Brain pericyte (primary cell): ENCODE measurements around the gene FCRL6.
A peak's percentile ranks its signal among the peaks of the same experiment; 100 is the strongest.

Experiments
- DNase-seq: peaks from one replicate; pipeline ENCODE4 v3.0.0-alpha.2; 2012; ENCODE audit warnings: low read depth, low spot score

Gene FCRL6

GRCh38 chr1:159835356-159835755 is 33.2 kb downstream of the FCRL6 start:
- DNase-seq, result no peak

DNA sequence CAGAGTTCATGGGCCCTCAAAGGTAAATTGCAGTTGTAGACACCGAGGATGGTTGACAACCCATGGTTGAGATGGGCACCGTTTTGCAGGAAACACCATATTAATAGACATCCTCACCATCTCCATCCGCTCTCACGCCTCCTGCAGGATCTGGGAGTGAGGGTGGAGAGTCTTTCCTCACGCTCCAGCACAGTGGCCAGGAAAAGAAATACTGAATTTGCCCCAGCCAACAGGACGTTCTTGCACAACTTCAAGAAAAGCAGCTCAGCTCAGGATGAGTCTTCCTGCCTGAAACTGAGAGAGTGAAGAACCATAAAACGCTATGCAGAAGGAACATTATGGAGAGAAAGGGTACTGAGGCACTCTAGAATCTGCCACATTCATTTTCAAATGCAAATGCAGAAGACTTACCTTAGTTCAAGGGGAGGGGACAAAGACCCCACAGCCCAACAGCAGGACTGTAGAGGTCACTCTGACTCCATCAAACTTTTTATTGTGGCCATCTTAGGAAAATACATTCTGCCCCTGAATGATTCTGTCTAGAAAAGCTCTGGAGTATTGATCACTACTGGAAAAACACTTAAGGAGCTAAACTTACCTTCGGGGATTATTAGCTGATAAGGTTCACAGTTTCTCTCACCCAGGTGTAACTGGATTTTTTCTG is 33.8 kb downstream of the FCRL6 start:
- no peak for DNase-seq

DNA sequence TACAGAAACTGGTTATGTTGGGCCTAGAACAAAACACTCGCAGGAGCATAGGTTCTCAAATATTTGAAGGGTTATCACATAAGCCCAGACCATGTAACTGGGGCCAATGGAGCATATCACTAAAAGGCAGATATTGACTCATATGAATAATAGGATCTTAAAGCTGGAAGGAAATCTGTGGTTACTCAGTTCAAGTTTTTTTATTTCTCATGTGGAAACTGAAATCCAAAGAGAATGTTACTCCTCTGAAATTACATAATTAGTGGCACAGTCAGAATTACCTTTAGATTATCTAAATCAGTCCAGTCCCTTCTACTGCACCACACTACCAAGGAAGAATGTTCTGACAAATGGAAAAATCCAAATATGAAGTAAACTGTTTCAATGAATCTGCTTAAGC is 36.6 kb downstream of the FCRL6 start:
- no peak for DNase-seq

- no peak for DNase-seq
Observed at GRCh38 chr1:159839116-159839849, 37.1 kb downstream of the FCRL6 start.

DNA sequence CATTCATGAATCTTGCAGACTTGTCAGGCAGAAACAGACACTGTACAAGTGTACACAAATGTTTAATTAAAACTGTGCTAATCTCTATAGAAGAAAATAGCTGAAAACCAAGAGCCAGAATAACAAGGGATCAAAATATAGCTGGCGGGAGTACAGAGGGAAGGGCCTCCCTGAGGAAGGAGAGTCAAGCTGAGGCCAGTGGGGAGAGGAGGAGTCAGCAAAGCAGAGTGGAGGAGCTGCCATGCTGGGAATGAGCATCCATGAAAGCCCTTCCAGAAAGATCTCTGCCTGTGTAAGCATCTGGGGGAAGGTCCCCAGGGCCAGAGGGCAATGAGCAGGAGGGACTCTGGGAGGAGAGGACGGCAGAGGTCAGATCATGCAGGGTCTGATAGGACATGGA is 39.6 kb downstream of the FCRL6 start:
- no peak for DNase-seq

DNA sequence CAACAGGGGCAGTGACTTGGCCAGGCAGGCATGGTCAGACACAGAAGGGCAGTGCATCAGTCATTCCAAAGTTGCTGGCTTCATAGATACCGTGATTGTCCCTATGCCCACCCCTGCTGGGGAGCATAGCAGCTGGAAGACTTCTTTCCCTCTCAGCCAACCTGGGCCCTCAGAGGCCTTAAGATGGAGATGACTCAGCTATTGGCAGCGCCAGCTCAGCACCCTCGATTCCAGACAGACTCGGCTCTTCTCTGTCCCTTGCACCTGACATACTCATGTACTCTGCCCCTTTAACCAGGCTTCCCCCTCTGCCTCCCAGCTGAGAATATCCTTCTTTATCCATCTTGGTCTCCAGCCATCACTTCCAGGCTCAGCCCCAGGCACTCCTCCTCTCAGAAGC is 41.3 kb downstream of the FCRL6 start:
- DNase-seq, result no peak

GRCh38 chr1:159845751-159846629 is 43.8 kb downstream of the FCRL6 start:
- DNase-seq, result no peak

DNA sequence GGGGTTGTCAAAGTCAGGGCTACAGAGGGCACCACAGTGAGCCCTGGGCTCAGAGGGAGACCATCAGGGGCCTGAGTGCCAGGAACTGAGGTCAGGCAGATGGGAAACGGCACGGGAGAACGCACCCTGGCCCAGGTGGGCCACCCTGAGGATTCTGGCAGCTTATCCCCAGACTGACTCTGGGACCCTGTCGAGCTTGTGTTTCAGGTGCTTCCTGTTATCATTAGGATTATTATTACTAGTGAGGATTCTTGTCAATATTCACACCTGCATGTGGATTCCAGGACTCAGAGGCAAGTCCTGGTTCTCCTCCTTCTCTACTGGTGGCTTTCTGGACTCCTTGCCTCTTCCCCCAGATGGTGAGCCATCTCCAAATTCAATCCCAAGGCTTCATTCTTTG is 45.1 kb downstream of the FCRL6 start:
- DNase-seq, result no peak

GRCh38 chr1:159848326-159848725 is 46.2 kb downstream of the FCRL6 start:
- DNase-seq, result no peak

DNA sequence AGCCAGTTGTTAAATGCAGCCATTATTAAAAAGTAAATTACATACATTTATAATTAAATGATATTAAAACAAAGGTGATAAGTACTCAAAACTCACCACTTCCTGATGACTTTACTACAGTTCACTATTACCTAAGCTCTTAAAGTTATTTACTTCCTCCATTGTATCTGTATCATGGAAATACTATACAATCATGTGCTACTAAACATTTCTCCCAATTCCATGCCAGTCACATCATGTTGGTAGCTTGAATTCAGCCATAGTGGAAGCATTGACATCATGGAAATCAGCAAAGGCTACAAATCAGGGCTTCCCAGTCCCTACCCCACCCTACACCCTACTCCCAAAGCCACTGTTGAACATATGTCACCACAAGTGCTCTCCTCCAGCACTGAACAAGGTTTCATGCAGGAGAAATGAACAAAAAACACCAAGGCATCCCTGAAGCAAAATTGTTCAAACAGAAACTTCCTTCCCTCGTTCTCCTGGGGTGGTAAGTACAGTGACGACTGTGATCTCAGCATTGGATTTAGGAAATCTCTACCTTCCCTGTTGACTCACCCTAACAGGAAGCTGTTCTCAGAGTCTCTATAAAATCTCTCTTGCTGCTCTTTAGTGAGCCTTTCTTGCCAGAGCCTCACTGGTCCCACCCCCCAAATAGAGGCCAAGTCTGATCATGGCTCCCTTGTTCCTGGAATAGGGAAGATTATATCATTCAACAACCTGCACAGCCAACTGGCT is 47.6 kb downstream of the FCRL6 start:
- DNase-seq, result no peak

GRCh38 chr1:159851407-159851806 is 49.2 kb downstream of the FCRL6 start:
- DNase-seq, result no peak

- no peak for DNase-seq
Observed at GRCh38 chr1:159853417-159854115, 51.4 kb downstream of the FCRL6 start.

DNA sequence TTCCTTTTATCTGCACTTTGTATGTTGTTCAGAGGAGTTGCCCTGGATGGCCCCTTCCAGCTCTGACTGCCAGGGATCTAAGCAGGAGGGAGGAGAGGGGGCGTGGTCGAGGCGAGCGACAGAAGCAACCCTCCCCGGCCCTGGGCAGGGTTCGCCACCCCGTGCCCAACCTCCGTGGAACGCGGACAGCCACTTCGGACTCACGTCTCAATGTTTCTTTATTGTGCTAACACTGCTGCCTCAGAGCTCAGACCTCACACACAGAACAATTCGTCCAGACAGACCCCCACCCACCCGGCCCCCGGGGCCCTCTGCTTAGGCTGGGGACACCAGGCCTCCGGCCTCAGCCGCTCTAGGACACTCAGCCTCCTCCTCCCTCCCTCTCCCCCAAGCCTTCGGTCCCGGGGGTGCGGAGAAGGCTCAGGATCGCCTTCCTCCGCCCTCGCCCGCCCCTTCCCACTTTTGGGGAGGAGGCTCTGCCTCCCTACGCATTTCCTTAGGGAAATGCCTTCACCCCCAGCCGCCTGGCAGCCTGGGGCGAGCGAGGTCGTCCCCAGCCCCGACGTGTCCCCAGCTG is 52.0 kb downstream of the FCRL6 start:
- no peak for DNase-seq

DNA sequence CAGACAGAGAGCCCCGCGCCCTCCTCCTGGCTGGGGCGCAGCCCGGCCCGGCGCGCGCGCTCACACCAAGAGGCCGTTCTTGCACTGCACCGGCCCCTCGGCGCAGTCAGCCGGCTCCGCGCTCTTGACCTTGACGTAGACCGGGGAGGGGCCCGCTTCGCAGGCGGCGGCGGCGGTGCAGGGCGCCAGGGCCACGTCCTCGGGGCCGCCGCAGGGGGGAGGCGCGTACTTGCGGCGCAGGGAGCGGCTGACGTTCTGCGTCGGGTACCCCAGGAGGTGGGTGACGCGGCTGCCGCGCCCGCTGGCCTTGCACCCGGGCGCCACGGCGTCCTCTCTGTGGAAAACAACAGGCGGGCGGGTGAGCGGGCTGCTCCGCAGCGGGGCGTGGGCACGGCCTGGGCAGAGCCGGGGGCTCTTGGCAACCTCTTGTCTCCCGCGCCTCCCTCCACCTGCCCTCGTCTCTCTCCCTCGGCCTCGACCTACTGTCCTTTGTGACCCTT is 52.6 kb downstream of the FCRL6 start:
- DNase-seq, result peak; percentile 47

- DNase-seq, result no peak
Observed at GRCh38 chr1:159855709-159856108, 53.5 kb downstream of the FCRL6 start.

DNA sequence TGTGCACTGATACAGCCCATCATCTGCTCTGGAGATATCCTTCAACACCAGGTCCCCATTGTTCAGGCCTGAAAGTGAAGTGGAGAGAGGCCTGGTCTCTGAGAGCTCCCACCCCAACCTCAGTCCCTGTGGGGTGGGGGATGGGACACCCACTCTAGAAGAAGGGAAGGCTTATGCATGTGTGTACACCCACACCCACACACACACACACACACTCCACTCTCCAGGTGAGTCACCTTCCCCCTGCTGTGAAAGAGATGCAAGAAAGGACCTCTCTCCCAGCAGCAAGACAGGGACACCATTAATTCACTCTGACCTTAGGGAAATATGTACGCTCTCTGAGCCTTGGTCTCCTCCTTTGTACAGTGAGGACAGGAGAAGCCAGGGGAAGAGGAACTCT is 54.4 kb downstream of the FCRL6 start:
- no peak for DNase-seq

DNA sequence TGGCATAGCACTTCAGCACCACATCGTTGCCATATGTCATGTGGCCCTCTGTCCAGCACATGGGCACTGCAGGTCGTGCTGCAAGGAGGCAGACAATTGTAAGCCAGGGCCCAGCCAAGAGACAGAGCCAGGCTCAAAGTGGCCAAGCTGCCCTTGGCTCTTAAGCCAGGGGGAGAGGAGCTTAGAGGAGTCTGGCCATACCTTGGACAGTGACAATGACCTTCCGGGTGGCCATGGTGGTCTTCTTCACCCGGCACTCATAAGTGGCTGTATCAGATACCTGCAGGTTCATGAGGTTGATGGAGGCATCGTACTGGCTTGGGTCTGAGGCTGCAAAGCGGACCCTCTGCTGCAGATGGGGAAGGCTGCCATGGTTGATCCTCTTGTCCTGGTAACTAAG is 55.7 kb downstream of the FCRL6 start:
- DNase-seq, result no peak

GRCh38 chr1:159859767-159860322 is 57.7 kb downstream of the FCRL6 start:
- DNase-seq, result no peak

DNA sequence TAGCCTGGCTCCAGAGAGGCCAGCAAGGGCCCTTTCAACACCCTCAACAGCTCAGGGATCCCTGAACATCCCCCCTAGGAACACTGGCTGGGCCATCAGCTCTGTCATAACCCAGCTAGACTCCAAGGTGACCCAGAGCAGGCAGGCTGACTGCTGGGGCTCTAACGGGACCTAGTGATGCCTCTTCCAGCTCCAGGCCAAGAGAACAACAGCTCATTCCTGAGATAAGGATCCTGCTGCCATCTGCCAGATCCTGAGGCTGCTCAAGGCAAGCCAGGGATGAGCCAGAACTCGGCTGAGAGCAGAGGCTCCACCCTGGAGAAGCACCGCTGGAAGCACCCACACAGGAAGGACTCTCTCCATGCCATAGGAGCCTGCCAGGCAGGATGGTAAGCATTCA is 58.3 kb downstream of the FCRL6 start:
- DNase-seq, result no peak

DNA sequence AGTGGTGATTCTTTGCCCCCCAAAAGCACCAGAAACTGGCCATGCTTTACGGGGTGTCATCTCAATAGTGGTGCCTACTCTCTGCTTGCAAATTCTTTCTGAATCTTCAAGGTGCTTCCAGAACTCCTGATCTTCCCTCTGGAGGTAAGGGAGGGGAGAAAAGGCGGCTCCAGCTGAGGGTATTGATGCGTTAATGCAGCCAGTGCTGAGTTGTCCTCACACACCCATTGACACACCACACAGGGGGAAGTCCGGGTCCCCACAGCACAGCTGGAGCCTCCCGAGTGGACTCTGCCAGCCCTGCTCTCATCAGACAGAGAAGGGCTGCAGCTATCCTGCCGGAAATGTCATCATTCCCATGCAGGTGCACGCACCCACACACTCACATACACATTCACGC is 59.1 kb downstream of the FCRL6 start:
- no peak for DNase-seq
